Measurements from ENCODE around the gene NPDC1.

DNA sequence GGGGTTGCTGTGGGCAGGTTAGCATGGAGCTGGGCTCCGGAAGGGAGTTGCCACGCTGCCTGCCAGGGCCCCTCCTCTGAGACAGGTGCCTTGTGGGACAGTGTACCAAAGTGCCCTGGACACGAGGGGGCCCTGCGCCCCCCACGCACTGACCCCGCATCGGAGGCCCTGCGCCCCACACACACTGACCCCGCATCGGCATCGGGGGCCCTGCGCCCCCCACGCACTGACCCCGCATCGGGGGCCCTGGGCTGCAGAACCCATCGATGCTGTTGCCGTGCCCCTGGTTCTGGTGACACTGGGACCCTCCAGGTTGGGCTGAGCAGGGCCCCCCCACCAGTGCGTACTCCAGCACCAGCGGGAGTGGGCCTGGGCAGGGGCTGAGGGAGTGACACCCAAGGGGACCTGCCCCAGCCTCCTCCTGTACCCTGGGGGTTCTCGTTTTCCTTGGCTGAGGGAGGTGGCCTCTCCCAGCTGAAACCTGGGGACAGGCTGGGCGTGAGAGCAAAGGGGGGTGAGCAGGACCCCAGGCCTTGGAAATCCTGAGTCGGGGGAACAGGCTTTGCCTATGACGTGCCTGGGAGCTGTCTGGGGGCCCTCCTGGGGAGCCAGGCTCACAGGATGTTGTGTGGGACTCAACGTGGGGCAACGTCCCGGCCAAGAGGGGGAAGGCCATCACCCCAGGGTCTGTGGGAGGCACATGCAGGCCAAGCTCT lies 17.5 kb upstream of the NPDC1 start:
- TF ChIP-seq EZH2 (IDR thresholded peaks at IDR 0.05; ENCODE audit: borderline replicate concordance, low read length) = no peak
- no peak for TF ChIP-seq CTCF (IDR thresholded peaks at IDR 0.05; ENCODE audit: low read length)

All from OCI-LY1 (cell line).